Neural crest cell (in vitro differentiated cells): ENCODE data around the gene RNF31. TPM values are rescaled to one million over a fixed set of nuclear protein-coding genes. Genes with fewer than 3 reads are reported as not detected.
A peak's percentile ranks its signal among the peaks of the same experiment; 100 is the strongest.

Experiments
- DNase-seq: peaks from one replicate; pipeline ENCODE4 v3.0.0; 2021; ENCODE audit warnings: low read depth, mixed read lengths, low spot score
- H3K27ac Mint-ChIP-seq: one replicate; pipeline ENCODE4 v1.8.0; 2021; ENCODE audit warnings: mild to moderate bottlenecking, mixed read lengths; ENCODE audit not compliant: unreplicated experiment
- H3K27me3 Mint-ChIP-seq: 2 replicates; pipeline ENCODE4 v1.8.0; 2021; ENCODE audit warnings: low read depth, mild to moderate bottlenecking, mixed read lengths
- H3K36me3 Mint-ChIP-seq: 2 replicates; pipeline ENCODE4 v1.8.0; 2021; ENCODE audit warnings: low read depth, mild to moderate bottlenecking, mixed read lengths
- H3K4me1 Mint-ChIP-seq: 2 replicates; pipeline ENCODE4 v1.8.0; 2021; ENCODE audit warnings: mixed read lengths
- H3K4me3 Mint-ChIP-seq: one replicate; pipeline ENCODE4 v1.8.0; 2021; ENCODE audit warnings: mild to moderate bottlenecking, mixed read lengths
- H3K9me3 Mint-ChIP-seq: 2 replicates; pipeline ENCODE4 v1.8.0; 2021; ENCODE audit warnings: mixed read lengths
- total RNA-seq: library from RNA; stranded (reverse); gene quantifications from 2 replicates; pipeline ENCODE4 v1.2.1, GENCODE V29; 2021
- TF ChIP-seq, protein P1 (sequence below): fragments of 200-600 bp; sonication (generic); conservative IDR thresholded peaks from 2 replicates; pipeline ENCODE4 v1.5.0; 2021; ENCODE audit warnings: antibody characterized with exemption, mild to moderate bottlenecking

Gene RNF31
- total RNA-seq, 1 donor from 2014 or later: 65.5 TPM

DNA sequence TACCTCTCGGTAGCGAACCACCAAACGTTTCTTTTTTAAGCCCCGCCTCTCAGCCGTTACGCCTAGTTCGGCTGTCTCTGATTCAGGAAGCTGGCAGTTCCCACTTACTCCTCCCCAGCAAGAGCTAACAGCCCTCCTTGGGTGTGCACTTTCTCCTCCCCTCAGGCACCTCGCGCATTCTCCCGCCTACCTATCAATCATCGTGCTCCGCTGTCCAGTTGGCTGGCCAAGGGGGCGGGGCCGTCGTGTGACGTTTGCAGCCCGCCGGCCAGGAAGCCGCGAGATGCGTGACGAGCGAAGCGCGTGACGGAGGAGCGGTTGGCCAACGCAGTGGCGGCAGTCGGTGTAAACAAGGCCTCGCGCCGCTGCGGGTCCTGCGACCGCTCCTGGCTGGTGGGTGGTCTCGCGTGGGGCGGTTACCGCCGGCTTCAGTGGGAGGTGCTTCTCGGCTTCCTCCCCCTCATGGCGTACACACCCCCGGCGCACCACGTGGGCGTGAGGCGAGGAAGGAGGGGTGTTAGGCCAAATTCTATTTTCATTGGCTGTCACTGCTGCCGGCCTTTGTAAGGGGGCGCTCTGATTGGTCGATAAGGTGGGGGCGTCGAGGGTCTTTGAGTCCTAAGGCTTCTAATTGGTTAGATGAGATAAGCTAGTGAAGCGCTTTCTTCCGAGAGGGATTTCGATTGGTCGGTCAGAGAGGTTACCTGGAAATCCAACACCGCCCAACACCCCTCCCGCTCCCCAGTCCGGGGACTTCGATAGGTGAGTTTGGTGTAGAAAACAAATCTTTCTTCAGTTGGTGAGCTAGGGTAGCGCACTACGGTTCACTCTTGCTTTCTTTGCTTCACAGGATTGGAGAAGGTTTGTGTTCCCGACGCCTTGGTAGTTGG is 32.5 kb upstream of the RNF31 start, which contains the start of the genes DCAF11 and NRL:
TSS of gene DCAF11 (plus strand) at position 246 of the 890 bp plus-strand sequence. CDS start 818 bp downstream, outside the sequence.
TSS of gene NRL (minus strand) at position 418 of the 890 bp plus-strand sequence. CDS start 32,101 bp downstream, outside the sequence.
- TF ChIP-seq, protein P1, sequence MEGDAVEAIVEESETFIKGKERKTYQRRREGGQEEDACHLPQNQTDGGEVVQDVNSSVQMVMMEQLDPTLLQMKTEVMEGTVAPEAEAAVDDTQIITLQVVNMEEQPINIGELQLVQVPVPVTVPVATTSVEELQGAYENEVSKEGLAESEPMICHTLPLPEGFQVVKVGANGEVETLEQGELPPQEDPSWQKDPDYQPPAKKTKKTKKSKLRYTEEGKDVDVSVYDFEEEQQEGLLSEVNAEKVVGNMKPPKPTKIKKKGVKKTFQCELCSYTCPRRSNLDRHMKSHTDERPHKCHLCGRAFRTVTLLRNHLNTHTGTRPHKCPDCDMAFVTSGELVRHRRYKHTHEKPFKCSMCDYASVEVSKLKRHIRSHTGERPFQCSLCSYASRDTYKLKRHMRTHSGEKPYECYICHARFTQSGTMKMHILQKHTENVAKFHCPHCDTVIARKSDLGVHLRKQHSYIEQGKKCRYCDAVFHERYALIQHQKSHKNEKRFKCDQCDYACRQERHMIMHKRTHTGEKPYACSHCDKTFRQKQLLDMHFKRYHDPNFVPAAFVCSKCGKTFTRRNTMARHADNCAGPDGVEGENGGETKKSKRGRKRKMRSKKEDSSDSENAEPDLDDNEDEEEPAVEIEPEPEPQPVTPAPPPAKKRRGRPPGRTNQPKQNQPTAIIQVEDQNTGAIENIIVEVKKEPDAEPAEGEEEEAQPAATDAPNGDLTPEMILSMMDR: no peak
- peak; percentile 97 for DNase-seq
- peaks cover 2% of the 10 kb centered on the region for H3K36me3 Mint-ChIP-seq
- no peaks in the 10 kb centered on the region for H3K9me3 Mint-ChIP-seq
- peak within 1 kb of the TSS; percentile 99 for H3K4me3 Mint-ChIP-seq
- H3K27ac Mint-ChIP-seq: peak within 1 kb of the TSS; percentile 99
- no peaks in the 10 kb centered on the region for H3K27me3 Mint-ChIP-seq
- H3K4me1 Mint-ChIP-seq: peaks cover 26% of the 10 kb centered on the region

DNA sequence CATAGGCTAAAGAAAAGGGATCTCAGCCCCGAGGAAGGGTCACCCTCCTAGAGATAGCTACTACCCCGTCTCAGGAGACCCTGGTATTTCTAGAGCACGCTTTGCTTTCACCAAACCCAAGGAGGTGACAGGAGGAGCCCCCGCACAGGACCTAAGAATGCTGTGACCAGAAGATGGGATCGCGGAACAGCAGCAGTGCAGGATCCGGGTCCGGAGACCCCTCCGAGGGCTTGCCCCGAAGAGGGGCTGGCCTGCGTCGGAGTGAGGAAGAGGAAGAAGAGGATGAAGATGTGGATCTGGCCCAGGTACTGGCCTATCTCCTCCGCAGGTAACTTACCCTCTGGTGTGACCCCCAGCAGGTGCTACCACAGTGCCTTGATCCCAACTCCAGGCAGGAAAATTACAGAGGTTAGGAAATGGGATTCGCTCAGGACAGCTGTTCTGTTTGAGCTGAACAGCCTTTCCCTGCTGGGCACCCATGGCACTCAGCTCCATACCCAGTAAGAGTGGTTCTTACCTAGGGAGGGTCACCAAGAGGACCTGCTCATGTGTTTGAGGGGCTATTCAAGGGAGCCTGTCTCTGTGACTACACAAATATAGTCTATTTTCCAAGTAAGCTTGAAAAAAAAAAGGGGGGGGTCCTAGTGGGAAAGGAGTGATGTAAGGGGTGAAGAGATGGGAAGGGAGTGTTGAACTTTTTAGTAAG is 31.7 kb upstream of the RNF31 start:
- Mint-ChIP-seq H3K27me3 (no peaks in the 10 kb centered on the region), H3K27ac (peak overlapping the region; percentile 99), H3K9me3 (no peaks in the 10 kb centered on the region), H3K4me1 (peaks cover 26% of the 10 kb centered on the region), H3K4me3 (peak overlapping the region; percentile 99), H3K36me3 (peaks cover 2% of the 10 kb centered on the region)
- DNase-seq: no peak
- TF ChIP-seq, protein P1: no peak

DNA sequence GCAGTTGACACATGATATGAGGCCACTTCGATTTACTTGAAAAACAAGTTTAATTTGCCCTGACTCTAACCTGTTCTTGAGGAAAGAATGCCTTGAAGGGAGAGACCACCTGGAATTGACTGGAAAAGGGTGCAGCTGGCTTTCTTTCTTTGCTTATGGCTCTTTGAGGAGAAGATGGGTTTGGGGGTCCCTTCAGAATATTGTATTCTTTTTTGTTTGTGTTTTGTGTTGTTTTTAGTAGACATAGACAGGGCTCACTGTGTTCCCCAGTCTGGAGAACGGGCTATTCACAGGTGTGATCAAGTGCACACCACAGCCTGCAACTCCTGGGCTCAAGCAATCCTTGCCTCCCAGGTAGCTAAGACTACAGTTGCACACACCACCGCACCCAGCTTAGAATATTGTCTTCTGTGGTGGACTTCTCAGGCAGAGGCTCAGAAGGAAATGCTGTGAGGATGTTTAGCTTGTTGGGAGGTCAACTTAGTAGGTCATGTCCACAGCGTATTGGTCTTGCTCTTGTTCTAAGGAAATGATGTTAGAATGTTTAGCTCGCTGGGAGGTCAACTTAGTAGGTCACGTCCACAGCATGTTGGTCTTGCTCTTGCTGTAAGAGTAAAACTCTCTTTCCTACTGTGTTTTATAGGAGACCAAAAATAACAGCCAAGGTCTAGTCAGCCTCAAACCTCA is 31.0 kb upstream of the RNF31 start:
- Mint-ChIP-seq H3K4me1 (peaks cover 26% of the 10 kb centered on the region), H3K27ac (no peak overlapping the region), H3K27me3 (no peaks in the 10 kb centered on the region), H3K9me3 (no peaks in the 10 kb centered on the region), H3K4me3 (peak overlapping the region; percentile 99), H3K36me3 (peaks cover 2% of the 10 kb centered on the region)
- TF ChIP-seq, protein P1: no peak
- DNase-seq: no peak

DNA sequence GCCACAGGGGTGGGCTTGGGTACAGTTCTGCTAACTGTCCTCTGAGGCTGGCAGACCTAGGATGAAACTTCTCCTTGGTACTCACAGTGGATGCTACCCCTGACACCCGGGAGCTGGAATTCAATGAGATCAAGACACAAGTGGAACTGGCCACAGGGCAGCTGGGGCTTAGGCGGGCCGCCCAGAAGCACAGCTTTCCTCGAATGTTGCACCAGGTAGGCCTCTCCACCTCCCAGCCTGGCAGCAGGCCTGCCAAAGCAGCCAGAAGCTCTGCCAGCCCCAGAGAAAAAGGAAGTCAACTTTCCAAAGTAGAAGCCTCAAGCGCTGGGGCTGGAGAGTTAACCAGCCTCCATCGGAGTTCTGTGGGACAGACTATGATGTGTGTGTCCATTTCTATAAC is 30.1 kb upstream of the RNF31 start:
- Mint-ChIP-seq H3K9me3 (no peaks in the 10 kb centered on the region), H3K27ac (no peak overlapping the region), H3K4me3 (no peak overlapping the region), H3K36me3 (peaks cover 2% of the 10 kb centered on the region), H3K4me1 (peaks cover 26% of the 10 kb centered on the region), H3K27me3 (no peaks in the 10 kb centered on the region)
- no peak for DNase-seq
- TF ChIP-seq, protein P1: no peak

DNA sequence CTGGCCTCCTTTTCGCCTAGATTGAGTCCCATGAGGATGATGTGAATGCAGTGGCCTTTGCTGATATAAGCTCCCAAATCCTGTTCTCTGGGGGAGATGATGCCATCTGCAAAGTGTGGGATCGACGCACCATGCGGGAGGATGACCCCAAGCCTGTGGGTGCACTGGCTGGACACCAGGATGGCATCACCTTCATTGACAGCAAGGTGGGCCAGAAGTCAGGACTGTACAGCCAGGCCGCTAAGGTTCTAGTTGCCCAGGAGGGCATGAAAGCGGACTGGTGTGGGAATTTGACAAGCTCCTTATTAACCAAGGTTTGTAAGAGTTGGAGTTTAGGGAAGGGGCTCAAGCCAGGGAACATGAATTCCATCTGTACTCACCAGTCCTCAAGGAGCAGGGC is 27.6 kb upstream of the RNF31 start:
- no peak for DNase-seq
- no peak overlapping the region for H3K4me3 Mint-ChIP-seq
- no peaks in the 10 kb centered on the region for H3K9me3 Mint-ChIP-seq
- H3K4me1 Mint-ChIP-seq: peaks cover 20% of the 10 kb centered on the region
- no peaks in the 10 kb centered on the region for H3K27me3 Mint-ChIP-seq
- no peak overlapping the region for H3K27ac Mint-ChIP-seq
- H3K36me3 Mint-ChIP-seq: peaks cover 2% of the 10 kb centered on the region
- TF ChIP-seq, protein P1: no peak
